Epithelial cell of proximal tubule (primary cell): ENCODE measurements around the gene SCAMP4. TPM values are rescaled to one million over a fixed set of nuclear protein-coding genes. Genes with fewer than 3 reads are reported as not detected.
A peak's percentile ranks its signal among the peaks of the same experiment; 100 is the strongest.
"Not testable (repeated sequence)": the region's sequence is repeated elsewhere in the genome, so short reads cannot be mapped to it uniquely, and the experiment has no call there.

Experiments
- DNase-seq: peaks from one replicate; pipeline ENCODE4 v3.0.0-alpha.2; 2011; ENCODE audit warnings: low read depth
- H3K4me3 ChIP-seq: 2 replicates; pipeline ENCODE4 v1.5.1; 2011; ENCODE audit warnings: low read depth, mild to moderate bottlenecking, low read length
- CTCF ChIP-seq: conservative IDR thresholded peaks from 2 replicates; pipeline ENCODE4 v1.5.1; 2012; ENCODE audit warnings: low read depth, mild to moderate bottlenecking, low read length
- total RNA-seq: library from RNA; depleted of rRNA; stranded (reverse); fragments of >200 nt; gene quantifications from 2 replicates; pipeline ENCODE4 v1.2.3, GENCODE V29; 2015

SCAMP4 gene
- total RNA-seq, 1 donor from 2014 or later, result 134 TPM

- no peak for TF ChIP-seq CTCF
- peak overlapping the region; percentile 98 for H3K4me3 ChIP-seq
- DNase-seq, result no peak
These were observed 22.2 kb upstream of the SCAMP4 start for GRCh38 chr19:1882786-1883692.

GRCh38 chr19:1883784-1884183 is 21.4 kb upstream of the SCAMP4 start:
- H3K4me3 ChIP-seq, result peak overlapping the region; percentile 98
- TF ChIP-seq CTCF, result no peak
- DNase-seq, result no peak

- no peak for DNase-seq
- TF ChIP-seq CTCF, result no peak
- H3K4me3 ChIP-seq, result peak overlapping the region; percentile 98
These were observed 20.9 kb upstream of the SCAMP4 start for GRCh38 chr19:1884291-1884718.

GRCh38 chr19:1884719-1885334 is 20.4 kb upstream of the SCAMP4 start:
- DNase-seq, result no peak
- peak overlapping the region; percentile 98 for H3K4me3 ChIP-seq
- TF ChIP-seq CTCF, result no peak

- peak within 1 kb of the TSS; percentile 98 for H3K4me3 ChIP-seq
- not testable (repeated sequence) for DNase-seq
These were observed 19.6 kb upstream of the SCAMP4 start, which contains the start of gene ABHD17A for GRCh38 chr19:1885398-1886119. TSS of gene ABHD17A (minus strand) at chr19:1885496. CDS start at chr19:1881566, 3,930 bp downstream.

- not testable (repeated sequence) for DNase-seq, H3K4me3 ChIP-seq
These were observed 18.8 kb upstream of the SCAMP4 start for GRCh38 chr19:1886360-1886759.

GRCh38 chr19:1888385-1888784 is 16.8 kb upstream of the SCAMP4 start:
- DNase-seq, result no peak
- no peak overlapping the region for H3K4me3 ChIP-seq
- no peak for TF ChIP-seq CTCF
